Testis (tissue), 3 donors: ENCODE data around the gene LRRC47. TPM values are rescaled to one million over a fixed set of nuclear protein-coding genes. Genes with fewer than 3 reads are reported as not detected.

Experiments
- DNase-seq: peaks from one replicate; pipeline ENCODE4 v3.0.0-alpha.2; 2019
- H3K27ac ChIP-seq, 2 donors: fragments of 200-600 bp; sonication (generic); one replicate each; pipeline ENCODE4 v1.5.1; 2019
- H3K27me3 ChIP-seq: fragments of 200-600 bp; sonication (generic); one replicate; pipeline ENCODE4 v1.5.1; 2019
- H3K36me3 ChIP-seq: fragments of 200-600 bp; sonication (generic); one replicate; pipeline ENCODE4 v1.5.1; 2017; ENCODE audit warnings: low read depth; ENCODE audit errors: missing control alignments
- H3K4me1 ChIP-seq: fragments of 200-600 bp; sonication (generic); one replicate; pipeline ENCODE4 v1.5.1; 2019
- H3K4me3 ChIP-seq, 2 donors: fragments of 200-600 bp; sonication (generic); one replicate each; pipeline ENCODE4 v1.5.1; 2017 to 2019
- H3K9me3 ChIP-seq: fragments of 200-600 bp; sonication (generic); one replicate; pipeline ENCODE4 v1.5.1; 2017
- POLR2A ChIP-seq: fragments of 450-650 bp; IDR thresholded peaks from one replicate; pipeline ENCODE4 v1.6.1; 2017; ENCODE audit warnings: antibody characterized with exemption, mild to moderate bottlenecking, moderate library complexity
- WGBS, 2 donors: methylation state at CpG; one replicate each; pipeline ENCODE4 v1.1.5; 2018; 5-methylcytosine and 5-hydroxymethylcytosine counted together
- intact Hi-C: fragments of 100-400 bp; cut with DNase I; formaldehyde crosslinking; loops from one replicate; pipeline ENCODE4 v1.15.1; 2023; ENCODE audit warnings: low total_unique reads
- polyA plus RNA-seq: library from polyadenylated mRNA; stranded (reverse); fragments of 350-450 nt; fragmentation: Illumina TruSeq; extraction: RNeasy Lipid Tissue Mini Kit (QIAGEN cat#74804); gene quantifications from one replicate; pipeline ENCODE4 v1.2.3, GENCODE V29; 2014; ENCODE audit warnings: low read depth, low replicate concordance; ENCODE audit not compliant: insufficient read depth
- small RNA-seq, 2 donors: library from RNA; depleted of rRNA; stranded (forward); fragments of <200 nt; gene quantifications; one replicate each; pipeline ENCODE3, GENCODE V24; 2016
- total RNA-seq, 2 donors: library from RNA; depleted of rRNA; stranded (reverse); fragments of >200 nt; gene quantifications; one replicate each; pipeline ENCODE4 v1.2.3, GENCODE V29; 2016
- TF ChIP-seq, protein P1 (sequence below), 3 experiments: fragments of 450-650 bp in 2 of 3; fragments of 200-600 bp in 1 of 3; sonication (generic) in 1 of 3; IDR thresholded peaks; one replicate each; pipeline ENCODE4 v1.5.1; 2016 to 2019; ENCODE audit warnings: antibody characterized with exemption in 3 of 3, mild to moderate bottlenecking in 2 of 3, moderate library complexity in 1 of 3

LRRC47 gene
- total and polyA plus RNA-seq, 3 donors from 2014 or later = 27.6 to 46.6 (median 45.9) TPM

DNA sequence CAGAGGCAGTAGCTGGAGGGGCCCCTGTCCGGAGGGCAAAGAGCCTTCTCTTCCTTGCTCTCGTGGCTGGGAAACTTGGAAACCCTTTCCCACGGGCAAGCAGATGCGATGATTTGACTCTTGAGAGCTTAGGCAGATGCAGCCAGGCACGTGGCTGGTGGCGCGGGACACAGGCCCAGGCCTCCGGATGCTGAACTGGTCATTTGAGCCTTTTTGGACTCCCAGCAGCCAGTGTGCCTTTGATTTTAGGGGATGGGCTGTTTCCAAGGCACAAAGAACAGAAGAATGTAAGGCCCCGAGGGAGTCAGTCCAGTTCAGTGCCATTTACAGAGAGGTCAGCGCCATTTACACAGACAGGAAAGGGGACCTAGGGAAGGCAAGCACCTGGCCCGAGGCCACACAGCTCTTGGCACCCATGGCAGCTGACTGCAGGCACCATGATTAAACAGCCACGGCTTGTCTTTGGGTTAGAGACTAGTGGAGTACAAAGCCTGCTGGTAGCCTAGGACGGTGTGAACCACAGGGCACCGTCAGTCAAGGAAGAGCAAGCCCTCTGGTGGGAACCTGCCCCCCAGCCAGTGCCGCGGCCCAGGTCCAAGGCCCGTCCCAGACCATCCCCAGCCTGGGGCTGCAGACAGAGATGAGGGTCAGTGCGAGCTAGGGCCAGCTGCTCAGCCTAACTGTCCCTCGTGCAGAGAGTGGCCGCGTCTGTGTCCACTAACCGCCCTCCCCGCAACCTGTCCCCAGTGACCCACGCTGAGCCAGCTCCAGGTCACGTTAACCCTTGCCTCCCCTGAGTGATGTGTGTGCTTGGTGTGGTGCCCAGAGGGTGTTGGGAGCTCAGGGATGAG is 64.5 kb downstream of the LRRC47 start:
- H3K27me3 ChIP-seq = no peaks in the 10 kb centered on the region
- intact Hi-C loops = no loop called here
- 57 to 63% methylated on average over 14 to 25 of the region's 25 CpGs for WGBS, 2 donors
- no peak for DNase-seq
- H3K27ac ChIP-seq = no peak overlapping the region
- H3K36me3 ChIP-seq = no peaks in the 10 kb centered on the region
- no peaks in the 10 kb centered on the region for H3K9me3 ChIP-seq
- TF ChIP-seq, protein P1, sequence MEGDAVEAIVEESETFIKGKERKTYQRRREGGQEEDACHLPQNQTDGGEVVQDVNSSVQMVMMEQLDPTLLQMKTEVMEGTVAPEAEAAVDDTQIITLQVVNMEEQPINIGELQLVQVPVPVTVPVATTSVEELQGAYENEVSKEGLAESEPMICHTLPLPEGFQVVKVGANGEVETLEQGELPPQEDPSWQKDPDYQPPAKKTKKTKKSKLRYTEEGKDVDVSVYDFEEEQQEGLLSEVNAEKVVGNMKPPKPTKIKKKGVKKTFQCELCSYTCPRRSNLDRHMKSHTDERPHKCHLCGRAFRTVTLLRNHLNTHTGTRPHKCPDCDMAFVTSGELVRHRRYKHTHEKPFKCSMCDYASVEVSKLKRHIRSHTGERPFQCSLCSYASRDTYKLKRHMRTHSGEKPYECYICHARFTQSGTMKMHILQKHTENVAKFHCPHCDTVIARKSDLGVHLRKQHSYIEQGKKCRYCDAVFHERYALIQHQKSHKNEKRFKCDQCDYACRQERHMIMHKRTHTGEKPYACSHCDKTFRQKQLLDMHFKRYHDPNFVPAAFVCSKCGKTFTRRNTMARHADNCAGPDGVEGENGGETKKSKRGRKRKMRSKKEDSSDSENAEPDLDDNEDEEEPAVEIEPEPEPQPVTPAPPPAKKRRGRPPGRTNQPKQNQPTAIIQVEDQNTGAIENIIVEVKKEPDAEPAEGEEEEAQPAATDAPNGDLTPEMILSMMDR (IDR thresholded peaks at IDR 0.05) = no peak
- TF ChIP-seq POLR2A = no peak
- H3K4me1 ChIP-seq = no peaks in the 10 kb centered on the region
- no peak overlapping the region for H3K4me3 ChIP-seq

DNA sequence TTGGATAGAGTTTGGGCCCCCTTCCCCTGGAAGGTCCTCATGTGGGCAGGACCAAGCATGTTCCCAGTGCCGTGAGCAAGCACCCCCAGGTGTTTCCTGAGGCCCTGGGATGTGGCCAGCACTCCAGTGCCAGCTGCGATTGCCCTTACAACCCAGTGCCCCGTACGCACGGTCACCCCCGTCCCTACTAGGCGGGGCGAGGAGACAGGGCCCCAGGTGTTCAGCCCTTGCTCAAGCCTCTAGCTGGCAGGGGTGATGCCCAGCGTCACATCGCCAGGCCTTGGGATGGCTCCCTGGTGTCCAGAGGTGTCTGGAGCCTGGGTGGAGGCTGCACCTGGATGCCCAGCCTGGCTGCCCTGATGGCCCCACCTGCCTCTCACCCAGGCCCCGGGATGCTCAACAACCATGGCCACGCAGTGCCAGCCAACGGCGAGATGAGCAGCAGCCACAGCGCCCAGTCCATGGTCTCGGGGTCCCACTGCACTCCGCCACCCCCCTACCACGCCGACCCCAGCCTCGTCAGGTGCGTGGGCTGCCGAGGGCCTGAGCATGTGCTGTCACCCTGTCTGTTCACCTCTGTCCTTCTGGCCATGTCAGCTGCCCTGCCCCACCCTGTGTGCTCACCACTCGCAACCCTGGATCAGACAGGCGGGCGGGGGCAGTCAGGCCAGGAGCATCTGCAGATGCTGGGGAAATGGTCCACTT is 65.6 kb downstream of the LRRC47 start:
- H3K4me3 ChIP-seq = no peak overlapping the region
- no peaks in the 10 kb centered on the region for H3K27me3 ChIP-seq
- no peaks in the 10 kb centered on the region for H3K9me3 ChIP-seq
- H3K4me1 ChIP-seq = no peaks in the 10 kb centered on the region
- 87 to 93% methylated on average over 8 to 25 of the region's 25 CpGs for WGBS, 2 donors
- no peak for TF ChIP-seq POLR2A
- TF ChIP-seq, protein P1 (IDR thresholded peaks at IDR 0.05) = no peak
- H3K27ac ChIP-seq = no peak overlapping the region
- intact Hi-C loops = no loop called here
- no peak for DNase-seq
- H3K36me3 ChIP-seq = no peaks in the 10 kb centered on the region

DNA sequence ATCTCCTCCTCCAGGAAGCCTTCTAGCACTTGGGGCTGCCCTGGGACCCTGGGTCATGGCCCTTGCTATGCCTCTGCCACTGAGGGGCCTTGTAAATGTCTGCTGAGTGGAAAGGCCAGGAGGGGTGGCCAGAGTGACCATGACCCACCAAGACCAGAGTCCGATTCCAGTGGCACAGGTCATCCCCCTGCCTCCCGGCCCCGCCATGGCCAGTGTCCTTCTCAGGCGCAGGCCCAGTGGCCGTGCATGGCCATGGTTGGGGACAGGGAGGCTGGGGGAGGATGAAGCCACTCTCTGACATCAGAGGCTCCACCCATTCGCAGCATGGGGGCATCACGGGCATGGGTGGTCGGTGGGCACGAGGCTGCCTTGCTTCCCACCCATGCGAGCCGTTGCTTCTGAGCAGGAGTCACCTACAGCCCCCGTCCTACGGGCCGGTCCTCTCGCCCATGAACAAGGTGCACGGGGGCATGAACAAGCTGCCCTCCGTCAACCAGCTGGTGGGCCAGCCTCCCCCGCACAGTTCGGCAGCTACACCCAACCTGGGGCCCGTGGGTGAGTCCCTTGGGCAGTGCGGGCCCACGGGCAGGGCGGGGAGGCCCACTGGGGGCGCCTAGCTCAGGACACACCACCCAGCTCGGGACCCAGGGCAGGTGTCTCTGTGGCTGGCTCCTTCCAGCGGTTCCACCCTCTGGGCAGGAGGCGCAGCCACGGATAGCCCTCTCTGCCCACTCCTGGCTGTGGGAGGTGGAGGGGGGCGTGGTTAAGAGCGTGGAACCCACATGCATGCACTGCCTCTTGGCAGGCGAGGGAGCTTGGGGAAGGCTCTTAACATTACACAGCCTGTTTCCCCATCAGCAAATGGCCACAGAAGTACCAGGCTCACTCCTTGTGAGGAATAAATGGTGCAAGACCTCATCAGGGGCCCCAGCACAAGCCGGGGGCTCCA is 66.4 kb downstream of the LRRC47 start:
- DNase-seq = peak; percentile 53
- Histone ChIP-seq H3K4me3 (no peak overlapping the region), H3K4me1 (no peaks in the 10 kb centered on the region), H3K36me3 (no peaks in the 10 kb centered on the region), H3K27me3 (no peaks in the 10 kb centered on the region), H3K9me3 (no peaks in the 10 kb centered on the region), H3K27ac (no peak overlapping the region)
- intact Hi-C loops = no loop called here
- no peak for TF ChIP-seq POLR2A
- TF ChIP-seq, protein P1 (IDR thresholded peaks at IDR 0.05) = no peak
- 82 to 85% methylated on average over 14 to 32 of the region's 32 CpGs for WGBS, 2 donors

Small RNAs within 50 kb of the gene (small RNA-seq; reads per million reads assigned to genes)
- gene RF02197 (0 reads per million in 2 donors), gene RN7SL574P (0 reads per million in 2 donors)

Other genes with a start within 250 kb of the LRRC47 start
- 10 to 100 TPM; 16.1 to 26.4 TPM for gene MEGF6, start 185.0 kb downstream of the LRRC47 start, total RNA-seq
- gene MEGF6, start 185.0 kb downstream of the LRRC47 start, polyA plus RNA-seq = 9.0 TPM
- 10 to 100 TPM; 30.6 to 33.3 TPM for gene TPRG1L, start 171.5 kb downstream of the LRRC47 start, total RNA-seq
- gene TPRG1L, start 171.5 kb downstream of the LRRC47 start, polyA plus RNA-seq = 40.9 TPM
- gene WRAP73, start 146.4 kb downstream of the LRRC47 start, total RNA-seq = 10 to 100 TPM; 26.1 to 34.2 TPM
- 32.5 TPM for gene WRAP73, start 146.4 kb downstream of the LRRC47 start, polyA plus RNA-seq
- 1 to 10 TPM; 1.3 to 1.5 TPM for gene TP73, start 144.0 kb downstream of the LRRC47 start, total RNA-seq
- gene TP73, start 144.0 kb downstream of the LRRC47 start, polyA plus RNA-seq = 2.2 TPM
- 10 to 100 TPM; 10.6 to 18.3 TPM for gene CCDC27, start 44.0 kb downstream of the LRRC47 start, total RNA-seq
- gene CCDC27, start 44.0 kb downstream of the LRRC47 start, polyA plus RNA-seq = 28.4 TPM
- gene SMIM1, start 23.7 kb downstream of the LRRC47 start, total RNA-seq = 100 to 1,000 TPM; 205 to 213 TPM
- gene SMIM1, start 23.7 kb downstream of the LRRC47 start, polyA plus RNA-seq = 92.9 TPM
- gene CEP104, start 60.7 kb upstream of the LRRC47 start, total RNA-seq = 10 to 100 TPM; 41.5 to 55.1 TPM
- gene CEP104, start 60.7 kb upstream of the LRRC47 start, polyA plus RNA-seq = 80.4 TPM
- gene DFFB, start 61.0 kb upstream of the LRRC47 start, total RNA-seq = 1 to 10 TPM; 6.9 to 8.4 TPM
- gene DFFB, start 61.0 kb upstream of the LRRC47 start, polyA plus RNA-seq = 3.4 TPM
- 10 to 100 TPM; 28.8 to 29.7 TPM for gene C1orf174, start 103.8 kb upstream of the LRRC47 start, total RNA-seq
- gene C1orf174, start 103.8 kb upstream of the LRRC47 start, polyA plus RNA-seq = 22.9 TPM